GM19452 (cell line): ENCODE data around the gene NAALADL2.

Source experiments
- ATAC-seq: cut with Tn5 transposase; IDR thresholded peaks from one replicate; pipeline ENCODE4 v1.9.1; 2021; ENCODE audit not compliant: unreplicated experiment

The NAALADL2 gene

GRCh38 chr3:174884776-174885568 is 25.8 kb downstream of the NAALADL2 start:
- no peak for ATAC-seq

GRCh38 chr3:174891524-174892203 is 32.5 kb downstream of the NAALADL2 start:
- ATAC-seq, result no peak

GRCh38 chr3:174907027-174907426 is 47.9 kb downstream of the NAALADL2 start:
- ATAC-seq, result no peak

GRCh38 chr3:174907628-174908407 is 48.7 kb downstream of the NAALADL2 start:
- no peak for ATAC-seq

DNA sequence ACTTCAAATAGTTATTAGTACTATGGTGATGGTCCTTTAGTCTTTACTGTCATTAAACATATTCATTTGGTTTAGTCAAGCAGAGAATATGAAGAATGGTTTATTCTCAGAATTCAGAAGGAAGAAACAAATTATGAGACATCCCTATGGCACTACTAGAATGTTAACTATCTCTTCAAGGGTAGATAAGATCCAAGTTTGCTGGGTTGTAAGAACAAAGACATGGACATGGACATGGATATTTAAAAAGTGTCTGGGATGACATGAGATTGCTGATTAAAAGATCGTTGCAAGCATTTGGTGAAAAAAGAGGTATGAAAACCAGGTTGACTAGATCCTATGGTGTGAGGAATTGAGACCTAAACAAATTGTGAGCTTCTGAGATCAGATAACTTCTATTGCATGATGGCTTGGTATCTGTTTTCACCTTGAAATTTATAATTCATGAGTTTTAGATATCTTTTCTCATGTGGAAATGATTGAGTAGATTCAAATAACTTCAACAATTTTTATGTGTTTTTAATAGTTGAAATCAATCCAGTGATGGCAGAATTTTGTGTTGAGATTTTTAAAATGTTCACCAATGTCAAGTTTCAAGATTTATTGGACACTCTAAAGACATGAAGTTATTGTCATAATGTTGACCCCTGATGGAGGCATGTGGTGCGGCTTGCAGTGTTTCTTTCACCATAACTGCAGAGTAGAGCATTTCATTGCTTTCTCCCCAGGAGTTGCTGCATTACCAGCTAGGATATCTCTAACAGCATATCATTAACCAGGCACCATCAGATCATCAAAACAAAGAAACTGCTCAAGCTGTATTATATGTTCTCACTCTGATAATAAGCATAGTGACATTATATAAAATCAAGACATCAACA is 72.6 kb downstream of the NAALADL2 start:
- ATAC-seq, result no peak

- ATAC-seq, result no peak
Observed at GRCh38 chr3:174936590-174936989, 77.5 kb downstream of the NAALADL2 start.

DNA sequence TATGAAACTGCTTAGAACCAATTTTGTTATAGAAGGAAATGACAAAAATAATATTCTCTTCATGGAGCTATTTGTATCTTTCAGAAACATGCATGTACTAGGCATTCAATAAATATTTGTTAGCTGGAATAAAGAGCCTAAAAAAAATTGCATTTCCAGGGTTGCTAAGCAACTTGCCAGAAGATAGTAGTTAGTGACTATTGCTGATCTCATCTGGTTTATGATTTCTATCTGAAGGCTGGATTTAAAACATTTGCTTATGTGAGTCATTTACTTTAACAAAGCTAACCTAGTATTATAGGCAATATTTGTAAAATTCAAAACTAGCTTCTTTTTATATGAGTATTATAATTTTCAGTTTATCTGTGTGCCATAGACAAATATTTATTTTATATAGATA is 78.3 kb downstream of the NAALADL2 start:
- ATAC-seq, result no peak

- no peak for ATAC-seq
Observed at GRCh38 chr3:174938102-174938501, 79.0 kb downstream of the NAALADL2 start.

DNA sequence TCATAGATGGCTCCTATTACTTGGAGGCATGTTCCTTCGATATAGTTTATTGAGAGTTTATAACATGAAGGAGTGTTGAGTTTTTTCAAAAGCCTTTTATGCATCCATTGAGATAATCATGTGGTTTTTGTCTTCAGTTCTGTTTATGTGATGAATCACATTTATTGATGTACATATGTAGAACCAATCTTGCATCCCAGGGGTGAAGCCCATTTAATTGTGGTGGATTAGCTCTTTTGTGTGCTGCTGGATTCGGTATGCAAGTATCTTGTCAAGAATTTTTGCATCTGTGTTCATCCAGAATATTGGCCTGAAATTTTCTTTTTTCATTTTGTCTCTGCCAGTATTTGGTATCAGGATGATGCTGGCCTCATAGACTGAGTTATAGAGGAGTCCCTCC is 81.0 kb downstream of the NAALADL2 start:
- ATAC-seq, result no peak

GRCh38 chr3:174945276-174945675 is 86.1 kb downstream of the NAALADL2 start:
- ATAC-seq, result no peak

DNA sequence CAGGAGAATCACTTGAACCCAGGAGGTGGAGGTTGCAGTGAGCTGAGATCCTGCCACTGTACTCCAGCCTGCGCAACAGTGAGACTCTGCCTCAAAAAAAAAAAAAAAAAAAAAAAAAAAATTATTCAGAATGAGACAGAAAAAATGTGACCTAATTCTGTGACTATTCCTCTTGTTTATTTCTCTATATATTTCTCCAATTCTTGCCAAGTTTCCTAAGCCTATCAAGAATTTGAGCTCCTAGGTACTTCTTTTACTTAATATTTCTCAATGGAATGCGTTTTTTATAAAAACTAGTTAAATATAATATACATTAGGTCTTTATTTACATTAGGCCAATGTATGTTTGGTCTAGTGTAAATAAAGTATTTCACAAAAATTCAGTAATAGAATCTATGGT is 86.8 kb downstream of the NAALADL2 start:
- ATAC-seq, result no peak

GRCh38 chr3:174949523-174949922 is 90.4 kb downstream of the NAALADL2 start:
- no peak for ATAC-seq

- ATAC-seq, result no peak
Observed at GRCh38 chr3:174951034-174951433, 91.9 kb downstream of the NAALADL2 start.

GRCh38 chr3:174951498-174952005 is 92.4 kb downstream of the NAALADL2 start:
- ATAC-seq, result no peak

- ATAC-seq, result no peak
Observed at GRCh38 chr3:174953068-174953467, 93.9 kb downstream of the NAALADL2 start.

DNA sequence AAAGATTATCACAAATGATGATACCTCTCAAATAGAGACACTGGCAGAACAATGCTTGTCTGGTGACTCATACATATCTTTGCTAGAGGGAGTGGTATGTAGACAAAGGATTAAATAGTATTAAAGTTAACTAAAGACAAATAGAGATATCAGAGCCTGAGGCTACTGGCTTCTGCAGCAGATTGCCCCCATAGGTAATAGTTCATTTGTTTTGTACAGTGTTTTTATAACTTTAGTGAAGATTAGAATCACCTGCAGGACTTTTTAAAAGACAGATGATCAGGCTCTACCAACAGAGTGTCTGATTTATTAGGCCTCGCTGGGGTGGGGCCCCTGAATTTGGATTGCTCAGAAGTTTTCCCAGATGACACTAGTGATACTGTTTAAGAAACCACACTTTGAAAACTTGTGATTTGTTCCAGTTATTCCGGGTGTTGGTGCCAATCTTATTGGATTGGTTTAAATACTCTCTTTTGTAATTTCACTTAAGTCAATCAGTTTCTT is 96.4 kb downstream of the NAALADL2 start:
- no peak for ATAC-seq

DNA sequence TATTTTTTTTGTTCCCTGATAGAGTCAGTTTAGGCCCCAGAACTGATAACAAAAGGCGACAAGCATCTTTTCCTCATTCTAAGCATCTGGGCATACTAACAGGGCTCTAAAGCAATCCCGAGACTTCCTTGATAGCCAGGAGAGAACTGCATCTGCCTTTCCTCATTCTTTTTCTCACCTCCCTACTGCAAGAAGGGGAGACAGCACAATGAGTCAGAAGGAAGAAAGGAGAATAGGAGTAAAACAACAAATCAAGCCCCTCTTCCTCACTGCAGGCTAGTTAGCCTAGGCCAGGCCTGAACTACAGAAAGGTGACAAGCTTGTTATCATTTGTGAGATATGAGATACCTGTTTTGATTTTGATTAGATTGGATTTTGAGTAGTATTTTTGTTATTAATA is 97.9 kb downstream of the NAALADL2 start:
- no peak for ATAC-seq

DNA sequence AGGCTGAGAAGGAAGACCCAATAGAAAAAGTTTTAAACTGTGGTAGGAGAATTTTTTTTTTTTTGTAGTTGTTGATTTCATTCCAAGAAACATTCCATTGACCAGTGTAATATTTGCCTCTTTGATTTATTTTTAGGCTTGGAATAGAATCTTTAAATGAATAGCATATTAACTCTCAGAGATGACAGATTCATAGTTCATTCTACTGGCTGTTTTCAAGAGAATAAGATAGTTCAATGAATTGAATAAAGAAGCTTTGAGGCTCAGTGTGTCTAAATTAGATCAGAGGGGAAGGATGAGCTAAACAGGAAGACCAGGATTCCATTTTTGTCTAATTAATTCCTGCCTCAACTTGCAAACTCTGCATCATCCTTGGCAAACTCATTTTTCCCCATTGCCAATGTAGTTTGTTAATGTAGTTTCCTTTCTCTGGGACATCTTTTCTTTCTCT is 98.4 kb downstream of the NAALADL2 start:
- ATAC-seq, result no peak

GRCh38 chr3:174958671-174959328 is 99.7 kb downstream of the NAALADL2 start:
- ATAC-seq, result no peak
